Measurements from ENCODE around the gene OSBPL3. TPM values are rescaled to one million over a fixed set of nuclear protein-coding genes. Genes with fewer than 3 reads are reported as not detected.

The OSBPL3 gene
- total and polyA plus RNA-seq, 2 donors (not counting 3 experiments of a cell fraction or from before 2014, with no cell fraction given) = 7.5 to 27.1 TPM

DNA sequence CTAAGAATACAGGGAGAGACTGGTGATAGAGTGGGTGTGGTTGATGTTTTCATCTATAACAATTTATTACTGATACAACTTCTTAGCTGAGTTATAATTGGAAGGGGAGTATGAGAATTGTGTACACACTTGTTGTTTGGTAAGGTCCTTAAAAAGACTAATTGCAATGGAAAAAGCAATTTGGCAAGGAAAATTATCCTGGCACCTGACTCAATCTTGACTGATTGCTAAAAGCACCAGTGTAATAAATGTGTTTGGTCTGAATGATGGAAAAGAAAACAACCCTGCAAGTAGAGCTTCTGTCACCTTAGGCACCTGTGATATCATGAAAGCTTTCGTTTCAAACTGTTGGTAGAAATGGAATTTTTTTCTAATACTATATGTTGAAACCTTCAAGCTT is 216.0 kb downstream of the OSBPL3 start:
- POLR2A ChIA-PET = no interaction called here
- H3K27me3 ChIP-seq (ENCODE audit: control insufficient read depth in 2 of 2, insufficient read depth in 2 of 2, low read length in 2 of 2) = peaks cover 14 to 17% of the 10 kb centered on the region in 2 experiments
- no peaks in the 10 kb centered on the region for H4K20me1 ChIP-seq (replicated peaks; ENCODE audit: control insufficient read depth, extremely low read depth, insufficient read depth, low read length)
- DNase-seq (ENCODE audit: low read depth, low spot score) (no peak), FAIRE-seq (no peak)
- dilution Hi-C loops (cut with MboI; ENCODE audit: extremely low pct_ligation_motif_present, low sequenced_read_pairs) (no loop called here), intact Hi-C loops (cut with micrococcal nuclease) (no loop called here)
- TF ChIP-seq FOS (IDR thresholded peaks at IDR 0.05; ENCODE audit: borderline replicate concordance, insufficient read depth, low read length) (no peak), POLR2AphosphoS5 (IDR thresholded peaks at IDR 0.05; ENCODE audit: insufficient read depth, low read depth, low read length) (no peak), MYC (IDR thresholded peaks at IDR 0.05; ENCODE audit: low read depth, low read length) (no peak), POLR2A (IDR thresholded peaks at IDR 0.05; ENCODE audit: low read depth, low read length) (no peak), GATA2 (IDR thresholded peaks at IDR 0.05; ENCODE audit: insufficient read depth, insufficient read length, low read depth, low read length) (no peak), CTCF (IDR thresholded peaks at IDR 0.05; ENCODE audit: extremely low read depth in 1 of 2, insufficient read depth in 1 of 2, low read depth in 1 of 2, low read length in 2 of 2) (no peak), JUN (IDR thresholded peaks at IDR 0.05; ENCODE audit: borderline replicate concordance, insufficient read depth, insufficient read length, low read depth) (no peak), EZH2 (IDR thresholded peaks at IDR 0.05; ENCODE audit: borderline replicate concordance, low read depth, low read length, severe bottlenecking) (no peak)
- TF ChIP-seq, protein P1, sequence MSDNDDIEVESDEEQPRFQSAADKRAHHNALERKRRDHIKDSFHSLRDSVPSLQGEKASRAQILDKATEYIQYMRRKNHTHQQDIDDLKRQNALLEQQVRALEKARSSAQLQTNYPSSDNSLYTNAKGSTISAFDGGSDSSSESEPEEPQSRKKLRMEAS (IDR thresholded peaks at IDR 0.05; ENCODE audit: insufficient read depth, insufficient read length) = no peak
- CTCF ChIA-PET = interaction anchor here (1.2 to 2.0 kb wide), 7 partner anchors 15 to 1217 kb away, joined by 3 to 9 read pairs (median 3); no protein-coding TSS in a partner anchor
- H3K9me3 ChIP-seq (replicated peaks; ENCODE audit: control insufficient read depth, insufficient read depth, low read length) = no peaks in the 10 kb centered on the region
- no peaks in the 10 kb centered on the region for H3K36me3 ChIP-seq (ENCODE audit: control insufficient read depth in 2 of 2, extremely low read depth in 1 of 2, insufficient read depth in 2 of 2, low read length in 2 of 2)
- H2AFZ ChIP-seq (ENCODE audit: low read depth, low read length) = no peak overlapping the region
- H3K9ac ChIP-seq (replicated peaks; ENCODE audit: extremely low read depth, insufficient read depth, low read length) = no peak overlapping the region
- H3K79me2 ChIP-seq (ENCODE audit: control insufficient read depth, insufficient read depth, low read length) = no peaks in the 10 kb centered on the region
- BruUV-seq (replicated peaks) = no TSS peak
- H3K27ac ChIP-seq (ENCODE audit: insufficient read depth, low read depth, low read length) = no peak overlapping the region
- H3K9me1 ChIP-seq (replicated peaks; ENCODE audit: control insufficient read depth, extremely low read depth, insufficient read depth, low read length) = no peaks in the 10 kb centered on the region
- H3K4me1 ChIP-seq (ENCODE audit: control insufficient read depth, extremely low read depth, insufficient read depth, low read length) = no peaks in the 10 kb centered on the region
- no peak overlapping the region for H3K4me3 ChIP-seq (replicated peaks in 1 of 3; ENCODE audit: insufficient read depth in 1 of 3, low read depth in 1 of 3, low read length in 3 of 3)
- no peak overlapping the region for H3K4me2 ChIP-seq (ENCODE audit: insufficient read depth, low read length)

Data from endothelial cell of umbilical vein (primary cell).